ENCODE data around the gene F8. TPM values are rescaled to one million over a fixed set of nuclear protein-coding genes. Genes with fewer than 3 reads are reported as not detected.

The F8 gene
- total RNA-seq, 1 experiment from 2014 or later: 2.6 TPM

DNA sequence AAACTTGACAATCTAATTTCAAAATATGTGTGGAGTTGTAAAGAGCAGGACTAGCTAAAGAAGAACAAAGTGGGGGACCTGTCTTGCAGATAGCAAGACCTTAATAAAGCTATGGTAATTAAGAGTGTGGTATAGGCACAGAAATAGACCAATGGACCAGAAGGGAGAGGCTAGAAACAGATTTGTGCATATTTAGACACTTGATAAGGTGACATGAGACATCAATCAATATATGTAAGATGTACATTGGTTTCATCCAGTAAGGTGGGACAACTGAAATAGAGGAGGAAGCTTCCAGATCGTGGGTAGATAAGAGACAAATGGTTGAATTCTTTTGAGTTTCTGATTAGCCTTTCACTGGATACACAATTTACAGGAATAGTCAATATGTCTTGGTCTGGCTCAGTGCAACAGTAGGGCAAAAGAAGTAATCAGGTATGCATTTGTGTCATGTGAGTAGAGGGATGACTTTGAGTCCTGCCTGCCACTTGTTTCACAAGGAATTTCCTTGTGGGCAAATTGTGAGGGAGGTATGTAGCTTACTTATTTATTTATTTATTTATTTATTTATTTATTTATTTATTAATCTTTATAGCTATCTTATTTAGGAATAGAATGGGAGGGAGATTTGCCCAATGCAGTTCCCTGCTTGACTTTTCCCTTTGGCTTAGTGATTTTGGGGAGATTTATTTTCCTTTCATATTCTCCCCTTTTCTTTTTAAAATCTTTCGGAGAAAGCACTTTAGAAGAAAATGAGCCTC lies 210.0 kb downstream of the F8 start:
- ChIA-PET POLR2A (no interaction called here), RAD21 (ENCODE audit: low non-redundant PET in 1 of 2, low total read pairs in 2 of 2, uncharacterized antibody in 2 of 2, unreplicated experiment in 2 of 2) (no interaction called here), CTCF (interaction anchor here (0.6 kb wide), 1 partner anchor 387 kb away, joined by 4 read pairs; no protein-coding TSS in a partner anchor)
- intact Hi-C loops (cut with micrococcal nuclease): no loop called here
- no peak overlapping the region for H3K27ac ChIP-seq (ENCODE audit: low read depth, low read length)
- H3K79me2 ChIP-seq (ENCODE audit: insufficient read depth, low read length): no peaks in the 10 kb centered on the region
- ATAC-seq: no peak
- no peak overlapping the region for H3K4me3 ChIP-seq (replicated peaks in 1 of 2; ENCODE audit: low read depth in 1 of 2, low read length in 2 of 2)
- TF ChIP-seq ATF3 (IDR thresholded peaks at IDR 0.05) (no peak), SRF (IDR thresholded peaks at IDR 0.05; ENCODE audit: low read depth) (no peak), EZH2phosphoT487 (IDR thresholded peaks at IDR 0.05; ENCODE audit: borderline replicate concordance) (no peak), SIN3A (IDR thresholded peaks at IDR 0.05; ENCODE audit: low read depth) (no peak), EZH2 (IDR thresholded peaks at IDR 0.05) (no peak), POLR2A (IDR thresholded peaks at IDR 0.05; ENCODE audit: borderline replicate concordance, extremely low read depth, insufficient read depth, insufficient read length) (no peak), ZFX (IDR thresholded peaks at IDR 0.05) (no peak), POLR2AphosphoS5 (IDR thresholded peaks at IDR 0.05; ENCODE audit: low read depth, low read length) (no peak), CEBPB (IDR thresholded peaks at IDR 0.05; ENCODE audit: low read depth) (no peak), CBX3 (IDR thresholded peaks at IDR 0.05; ENCODE audit: low read depth) (no peak), REST (IDR thresholded peaks at IDR 0.05; ENCODE audit: low read depth) (no peak), ELF1 (IDR thresholded peaks at IDR 0.05; ENCODE audit: borderline replicate concordance, low read depth) (no peak), FOSL1 (IDR thresholded peaks at IDR 0.05; ENCODE audit: low read depth) (no peak), EGR1 (IDR thresholded peaks at IDR 0.05; ENCODE audit: low read depth) (no peak)
- TF ChIP-seq, protein P1, sequence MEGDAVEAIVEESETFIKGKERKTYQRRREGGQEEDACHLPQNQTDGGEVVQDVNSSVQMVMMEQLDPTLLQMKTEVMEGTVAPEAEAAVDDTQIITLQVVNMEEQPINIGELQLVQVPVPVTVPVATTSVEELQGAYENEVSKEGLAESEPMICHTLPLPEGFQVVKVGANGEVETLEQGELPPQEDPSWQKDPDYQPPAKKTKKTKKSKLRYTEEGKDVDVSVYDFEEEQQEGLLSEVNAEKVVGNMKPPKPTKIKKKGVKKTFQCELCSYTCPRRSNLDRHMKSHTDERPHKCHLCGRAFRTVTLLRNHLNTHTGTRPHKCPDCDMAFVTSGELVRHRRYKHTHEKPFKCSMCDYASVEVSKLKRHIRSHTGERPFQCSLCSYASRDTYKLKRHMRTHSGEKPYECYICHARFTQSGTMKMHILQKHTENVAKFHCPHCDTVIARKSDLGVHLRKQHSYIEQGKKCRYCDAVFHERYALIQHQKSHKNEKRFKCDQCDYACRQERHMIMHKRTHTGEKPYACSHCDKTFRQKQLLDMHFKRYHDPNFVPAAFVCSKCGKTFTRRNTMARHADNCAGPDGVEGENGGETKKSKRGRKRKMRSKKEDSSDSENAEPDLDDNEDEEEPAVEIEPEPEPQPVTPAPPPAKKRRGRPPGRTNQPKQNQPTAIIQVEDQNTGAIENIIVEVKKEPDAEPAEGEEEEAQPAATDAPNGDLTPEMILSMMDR (IDR thresholded peaks at IDR 0.05 in 2 of 3, conservative IDR thresholded peaks at IDR 0.05 in 1 of 3; ENCODE audit: borderline replicate concordance in 1 of 3, insufficient read depth in 1 of 3, low read depth in 2 of 3, low read length in 2 of 3): no peak
- TF ChIP-seq, protein P2, sequence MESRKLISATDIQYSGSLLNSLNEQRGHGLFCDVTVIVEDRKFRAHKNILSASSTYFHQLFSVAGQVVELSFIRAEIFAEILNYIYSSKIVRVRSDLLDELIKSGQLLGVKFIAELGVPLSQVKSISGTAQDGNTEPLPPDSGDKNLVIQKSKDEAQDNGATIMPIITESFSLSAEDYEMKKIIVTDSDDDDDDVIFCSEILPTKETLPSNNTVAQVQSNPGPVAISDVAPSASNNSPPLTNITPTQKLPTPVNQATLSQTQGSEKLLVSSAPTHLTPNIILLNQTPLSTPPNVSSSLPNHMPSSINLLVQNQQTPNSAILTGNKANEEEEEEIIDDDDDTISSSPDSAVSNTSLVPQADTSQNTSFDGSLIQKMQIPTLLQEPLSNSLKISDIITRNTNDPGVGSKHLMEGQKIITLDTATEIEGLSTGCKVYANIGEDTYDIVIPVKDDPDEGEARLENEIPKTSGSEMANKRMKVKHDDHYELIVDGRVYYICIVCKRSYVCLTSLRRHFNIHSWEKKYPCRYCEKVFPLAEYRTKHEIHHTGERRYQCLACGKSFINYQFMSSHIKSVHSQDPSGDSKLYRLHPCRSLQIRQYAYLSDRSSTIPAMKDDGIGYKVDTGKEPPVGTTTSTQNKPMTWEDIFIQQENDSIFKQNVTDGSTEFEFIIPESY (IDR thresholded peaks at IDR 0.05; ENCODE audit: extremely low read depth, insufficient replicate concordance, low read length): no peak
- no peak for DNase-seq (ENCODE audit: low read depth, low spot score)
- no peak overlapping the region for H3K4me2 ChIP-seq (ENCODE audit: low read length)
- H3K9me3 ChIP-seq (ENCODE audit: control insufficient read depth in 1 of 2, insufficient read depth in 1 of 2, low read depth in 1 of 2, low read length in 2 of 2): no peaks in the 10 kb centered on the region
- BruUV-seq (replicated peaks): no TSS peak
- no peaks in the 10 kb centered on the region for H4K20me1 ChIP-seq (ENCODE audit: insufficient read depth)
- H3K4me1 ChIP-seq (ENCODE audit: control insufficient read depth in 1 of 2, insufficient read depth in 2 of 2, low read length in 2 of 2): no peaks in the 10 kb centered on the region
- H3K36me3 ChIP-seq (ENCODE audit: control insufficient read depth in 1 of 2, insufficient read depth in 2 of 2, low read length in 2 of 2): no peaks in the 10 kb centered on the region
- H3K9me2 ChIP-seq (ENCODE audit: insufficient read depth): no peaks in the 10 kb centered on the region
- H3K27me3 ChIP-seq (ENCODE audit: insufficient read depth, low read length): no peaks in the 10 kb centered on the region
- H2AFZ ChIP-seq (ENCODE audit: low read depth, low read length, poor library complexity, severe bottlenecking): no peak overlapping the region
- H3K9ac ChIP-seq (ENCODE audit: low read length): no peak overlapping the region
